ENCODE data around the gene NFKBIA.
A peak's percentile ranks its signal among the peaks of the same experiment; 100 is the strongest.
"Not testable (repeated sequence)": the region's sequence is repeated elsewhere in the genome, so short reads cannot be mapped to it uniquely, and the experiment has no call there.

The NFKBIA gene

GRCh38 chr14:35389315-35389667 lies 15.3 kb downstream of the NFKBIA start:
- DNase-seq = no peak

GRCh38 chr14:35388656-35389314 lies 15.8 kb downstream of the NFKBIA start:
- DNase-seq = no peak

DNA sequence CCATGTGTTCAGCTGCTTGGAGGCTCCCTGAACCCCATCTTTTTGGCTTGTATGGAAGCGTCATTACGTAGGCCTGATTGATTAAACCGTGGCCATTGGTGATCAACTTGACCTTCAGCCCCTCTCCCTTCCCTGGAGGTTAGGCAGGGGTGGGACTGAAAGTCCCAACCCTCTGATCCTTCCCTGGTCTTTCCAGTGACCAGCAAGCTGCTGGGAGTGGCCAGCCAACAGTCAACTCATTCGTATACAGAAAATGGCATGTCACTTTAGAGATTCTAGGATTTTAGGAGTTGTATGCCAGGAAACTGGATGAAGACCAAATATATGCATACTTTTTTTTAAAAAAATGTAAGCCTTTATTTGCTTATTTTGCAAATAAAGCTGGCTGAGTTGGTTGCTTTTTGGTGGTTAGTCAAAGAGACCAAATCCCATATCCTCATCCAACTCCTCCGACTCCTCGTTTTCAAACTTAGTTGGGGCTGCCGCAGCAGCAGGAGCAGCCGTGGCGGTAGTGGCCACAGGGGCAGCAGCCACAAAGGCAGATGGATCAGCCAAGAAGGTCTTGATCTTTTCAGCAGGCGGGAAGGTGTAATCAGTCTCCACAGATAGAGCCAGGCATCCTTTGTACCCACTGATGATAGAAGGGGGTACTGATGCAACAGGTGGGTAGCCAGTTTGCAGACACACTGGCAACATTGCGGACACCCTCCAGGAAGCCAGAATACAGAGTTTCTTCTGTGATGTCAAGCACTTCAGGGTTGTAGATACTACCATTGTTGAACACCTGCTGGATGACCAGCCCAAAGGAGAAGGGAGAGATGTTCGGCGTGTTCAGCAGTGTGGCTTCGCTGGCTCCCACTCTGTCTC lies 16.6 kb downstream of the NFKBIA start:
- no peak for DNase-seq

DNA sequence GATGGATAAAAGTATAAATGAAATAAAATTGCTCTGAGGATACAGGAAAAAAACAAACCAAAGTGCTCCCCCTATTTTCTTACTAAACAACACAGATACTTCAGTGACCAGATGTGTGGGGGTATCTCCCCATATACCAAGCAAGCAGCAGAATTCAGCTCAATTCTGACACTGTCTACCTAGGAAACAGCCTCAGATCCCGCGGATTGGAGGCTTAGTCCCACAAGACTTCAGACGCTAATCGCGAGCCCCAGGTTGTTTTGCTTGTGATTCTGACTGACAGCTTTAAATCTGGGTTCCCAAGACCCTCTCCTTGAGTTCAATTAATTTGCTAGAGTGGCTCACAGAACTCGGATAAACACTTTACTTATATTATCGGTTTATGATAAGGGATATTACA lies 17.3 kb downstream of the NFKBIA start:
- no peak for DNase-seq

DNA sequence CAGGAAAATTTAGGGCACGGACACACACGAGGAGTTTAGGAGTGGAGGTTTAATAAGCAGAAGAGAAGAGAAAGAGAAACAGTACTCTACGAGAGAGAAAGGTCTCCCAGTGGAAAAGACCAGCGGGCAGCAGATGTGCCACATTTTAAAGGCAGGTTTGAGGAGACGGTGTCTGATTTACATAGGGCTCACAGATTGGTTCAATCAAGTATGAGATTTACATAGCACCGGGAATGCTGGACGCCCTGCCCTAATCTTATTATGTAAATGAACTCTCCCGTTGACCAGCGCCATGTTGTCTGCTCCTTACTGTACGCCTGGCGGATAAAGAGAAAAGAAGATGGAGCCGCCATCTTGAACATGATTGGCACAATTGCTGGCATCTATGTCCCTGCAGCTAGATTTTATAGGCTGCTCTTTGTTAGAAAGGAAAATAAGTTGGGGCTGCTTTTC lies 17.9 kb downstream of the NFKBIA start:
- DNase-seq = no peak

DNA sequence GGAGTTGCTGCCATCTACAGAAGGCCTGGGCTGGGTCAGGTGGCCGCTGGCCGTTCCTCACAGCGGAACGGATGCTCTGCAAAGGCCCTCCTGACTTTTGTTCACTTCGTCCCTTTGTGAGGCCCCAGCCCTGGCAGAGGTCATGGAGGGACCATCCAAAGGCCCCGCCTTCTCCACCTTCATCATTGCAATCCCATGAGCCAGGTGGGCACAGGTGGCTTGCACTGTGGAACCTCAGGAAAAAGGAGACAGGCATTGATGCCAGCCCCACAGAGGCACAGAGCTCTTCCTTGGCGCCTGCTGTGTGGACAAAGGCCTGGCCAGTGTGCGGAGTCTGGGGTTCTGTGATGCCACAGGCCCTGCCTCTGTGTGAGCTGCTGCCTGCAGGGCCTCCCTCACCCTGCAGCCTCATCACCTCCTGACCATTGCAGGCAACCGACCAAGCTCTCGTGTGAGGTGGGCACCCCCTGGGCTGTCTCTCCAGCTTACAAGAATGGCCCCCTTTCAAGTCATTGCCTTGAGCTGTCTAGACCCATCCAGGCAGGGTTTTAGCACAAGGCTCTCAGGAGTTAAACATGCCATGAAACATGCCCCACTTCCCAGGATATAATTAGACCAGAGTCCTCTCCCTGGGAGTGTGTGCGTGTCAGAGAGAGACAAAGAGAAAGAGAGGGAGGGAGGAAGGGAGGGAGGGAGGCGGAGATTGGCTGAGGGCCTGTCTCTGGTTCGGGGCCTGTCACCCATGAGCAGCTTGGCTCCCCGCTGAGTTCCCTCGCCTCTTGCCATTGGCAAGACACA lies 19.3 kb downstream of the NFKBIA start:
- DNase-seq = no peak

- DNase-seq = no peak
Measured at GRCh38 chr14:35384455-35385041, 20.0 kb downstream of the NFKBIA start.

DNA sequence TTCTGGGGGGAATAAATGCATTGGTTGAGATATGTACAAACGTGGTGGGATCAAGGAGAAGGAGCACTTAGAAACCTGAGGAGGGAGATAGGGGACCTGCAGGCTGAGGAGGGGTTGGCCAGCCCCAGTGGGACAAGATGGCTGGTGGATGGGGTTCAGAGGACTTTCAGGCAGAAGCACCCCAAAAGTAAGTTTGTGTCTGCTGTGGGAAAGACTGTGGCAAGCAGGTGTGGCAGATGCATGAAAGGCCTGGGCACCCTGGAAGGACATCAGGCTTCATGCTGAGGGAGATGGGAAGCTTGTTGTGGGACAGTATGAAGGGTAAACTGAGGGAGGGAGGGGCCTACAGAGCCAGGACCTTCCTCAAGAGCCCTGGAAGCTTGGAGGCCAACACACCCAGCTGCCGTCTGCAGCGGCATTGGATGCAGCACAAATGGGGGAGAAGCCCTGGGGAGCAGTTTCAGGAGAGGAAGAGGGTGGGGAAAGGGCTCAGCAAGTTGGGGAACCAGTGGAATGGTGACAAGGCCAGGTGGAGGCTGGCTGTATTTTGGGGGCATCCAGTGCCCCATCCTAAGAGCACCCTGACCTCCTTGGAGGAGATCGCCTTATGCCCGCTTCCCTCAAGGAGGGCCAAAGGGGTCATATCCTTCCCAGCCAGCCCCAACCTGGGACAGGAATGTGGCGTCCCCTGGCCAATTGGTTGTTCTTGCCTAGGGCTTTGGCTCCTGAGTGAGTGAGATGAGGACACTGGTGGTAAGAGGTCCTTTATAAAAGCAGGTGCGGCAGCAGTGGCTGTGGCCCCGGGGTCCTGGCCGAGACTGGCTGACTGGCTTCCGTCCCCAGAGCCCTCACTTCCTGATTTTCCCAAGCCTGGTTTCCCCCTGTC lies 20.7 kb downstream of the NFKBIA start:
- DNase-seq = no peak

GRCh38 chr14:35380794-35381193 lies 23.8 kb downstream of the NFKBIA start:
- no peak for DNase-seq

- DNase-seq = not testable (repeated sequence)
Measured at GRCh38 chr14:35379234-35379933, 25.2 kb downstream of the NFKBIA start.

DNA sequence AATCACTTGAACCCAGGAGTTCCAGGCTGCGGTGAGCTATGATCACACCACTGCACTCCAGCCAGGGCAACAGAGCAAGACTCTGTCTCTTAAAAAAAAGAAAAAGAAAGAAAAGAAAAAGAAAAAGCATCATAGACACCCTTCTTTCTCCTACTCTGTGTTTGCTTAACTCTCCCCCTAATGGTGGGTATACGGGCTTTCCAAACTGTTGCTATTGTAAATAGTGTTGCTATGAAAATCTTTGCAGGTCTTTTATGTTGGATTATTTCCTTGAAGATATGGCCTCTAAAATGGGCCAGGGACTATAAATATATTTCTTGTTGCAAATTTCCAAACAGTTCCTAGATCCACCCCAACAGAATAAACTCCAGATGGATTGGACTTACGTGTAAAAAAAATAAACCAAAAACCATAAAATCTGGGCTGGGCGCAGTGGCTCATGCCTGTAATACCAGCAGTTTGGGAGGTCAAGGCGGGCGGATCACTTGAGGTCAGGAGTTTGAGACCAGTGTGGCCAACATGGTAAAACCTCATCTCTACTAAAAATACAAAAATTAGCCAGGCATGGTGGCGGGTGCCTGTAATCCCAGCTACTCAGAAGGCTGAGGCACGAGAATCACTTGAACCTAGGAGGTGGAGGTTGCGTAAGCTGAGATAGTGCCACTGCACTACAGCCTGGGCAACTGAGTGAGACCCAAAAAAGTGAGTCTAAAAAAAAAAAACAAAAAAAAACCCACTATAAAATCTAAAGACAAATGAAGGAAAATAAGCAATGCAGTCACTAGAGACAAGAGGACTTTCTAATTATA lies 25.9 kb downstream of the NFKBIA start:
- DNase-seq = no peak

- DNase-seq = peak; percentile 91 to 98
Measured at GRCh38 chr14:35375558-35376025, 29.0 kb downstream of the NFKBIA start.

DNA sequence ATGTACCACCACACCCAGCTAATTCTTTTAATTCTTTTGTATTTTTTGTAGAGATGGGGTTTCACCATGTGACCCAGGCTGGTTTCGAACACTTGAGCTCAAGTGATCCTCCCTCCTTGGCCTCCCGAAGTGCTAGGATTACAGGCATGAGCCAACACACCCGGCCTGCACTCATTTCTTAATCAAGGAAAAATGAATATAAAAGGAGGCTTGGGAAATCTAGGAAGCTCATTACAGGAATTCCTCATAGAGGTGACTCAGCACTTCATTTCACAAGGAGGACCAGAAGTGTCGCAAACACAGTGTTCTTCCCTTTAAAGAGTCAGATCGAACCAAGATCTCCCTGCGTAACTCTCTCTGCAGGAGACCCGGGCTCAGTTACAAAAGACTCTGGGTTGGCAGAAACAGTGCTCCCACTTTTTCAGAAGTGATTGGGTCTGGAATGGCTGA lies 30.3 kb downstream of the NFKBIA start:
- DNase-seq = peak; percentile 99 to 100

GRCh38 chr14:35373208-35373607 lies 31.3 kb downstream of the NFKBIA start:
- not testable (repeated sequence) for DNase-seq

DNA sequence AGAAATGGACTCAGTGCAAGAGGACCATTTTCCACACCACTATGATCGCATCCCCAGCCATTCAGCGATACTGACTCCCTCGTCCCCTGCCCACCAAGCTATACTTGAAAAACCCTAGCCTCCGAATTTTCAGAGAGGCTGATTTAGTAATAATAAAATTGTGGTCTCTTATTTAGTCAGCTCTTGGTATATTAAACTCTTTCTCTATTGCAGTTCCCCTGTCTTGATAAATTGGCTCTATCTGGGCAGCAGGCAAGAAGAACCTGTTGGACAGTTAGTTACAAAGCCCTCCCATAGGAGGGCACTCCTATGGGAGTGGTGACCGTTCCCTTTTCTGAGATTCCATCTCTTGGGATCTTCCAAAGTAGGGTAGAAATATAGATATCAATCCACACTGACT lies 33.6 kb downstream of the NFKBIA start:
- DNase-seq = no peak

DNA sequence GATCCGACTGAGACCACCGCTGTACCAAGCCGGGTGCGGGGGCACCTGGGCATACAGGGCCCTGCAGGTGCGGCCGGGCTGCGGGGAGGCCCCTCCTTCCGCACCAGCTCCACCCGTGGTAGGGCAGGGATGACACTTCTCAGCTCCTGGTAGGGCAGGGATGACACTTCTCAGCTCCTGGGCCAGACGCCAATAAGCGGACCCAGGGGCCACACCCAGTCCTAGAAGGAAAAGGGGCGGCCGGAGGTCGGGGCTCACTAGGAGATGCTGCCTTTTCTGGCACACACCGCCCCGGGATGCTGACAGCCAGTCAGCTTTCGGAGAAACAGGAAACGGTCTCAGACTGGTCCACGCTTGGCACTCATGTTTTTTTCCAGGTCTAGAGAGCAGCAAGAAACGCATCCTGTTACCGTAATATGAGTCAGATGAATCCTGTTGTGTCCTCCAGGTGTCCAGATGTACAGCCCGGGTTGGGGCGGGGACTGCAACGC lies 34.8 kb downstream of the NFKBIA start:
- no peak for DNase-seq

DNA sequence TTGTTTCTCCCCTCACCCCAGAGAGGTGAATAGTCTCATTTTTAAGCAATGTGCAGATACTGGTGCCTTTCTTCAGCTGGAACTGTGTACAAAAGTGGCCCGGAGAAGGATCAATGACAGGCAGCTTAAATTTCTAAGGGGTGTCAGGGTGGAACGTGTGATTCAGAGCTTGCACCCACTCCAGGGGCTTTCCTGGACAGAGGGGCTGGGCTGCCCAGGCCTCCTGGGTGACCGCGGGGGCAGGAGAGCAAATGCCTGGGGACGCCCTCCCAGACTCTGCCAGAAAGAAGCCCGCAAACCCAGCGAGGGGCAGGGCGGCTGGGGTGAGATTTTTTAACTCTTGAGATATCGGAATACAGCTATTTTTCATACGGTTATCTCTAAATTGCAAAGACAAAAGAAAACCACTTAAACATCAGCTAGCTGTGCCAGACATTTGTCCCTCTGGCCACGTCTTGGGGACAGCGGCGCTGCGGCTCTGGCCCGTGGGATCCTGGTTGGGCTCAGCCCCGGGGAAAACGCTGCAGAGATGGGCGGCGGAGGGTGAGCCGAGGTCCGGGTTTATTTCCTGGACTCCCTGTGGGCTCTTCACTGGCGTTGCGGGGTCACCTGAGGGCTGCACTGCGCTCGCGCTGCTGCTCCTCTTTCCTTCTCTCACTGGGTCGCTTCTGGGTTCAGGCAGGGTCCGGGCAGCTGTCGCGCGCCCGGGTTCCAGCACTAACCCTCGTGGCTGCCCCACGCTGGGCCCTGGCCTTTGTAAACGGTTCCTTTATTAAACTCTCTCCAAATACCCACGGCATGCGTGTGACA lies 35.8 kb downstream of the NFKBIA start:
- DNase-seq = peak in 1 of 2 donors; percentile 63

- no peak for DNase-seq
Measured at GRCh38 chr14:35368139-35368460, 36.4 kb downstream of the NFKBIA start.

DNA sequence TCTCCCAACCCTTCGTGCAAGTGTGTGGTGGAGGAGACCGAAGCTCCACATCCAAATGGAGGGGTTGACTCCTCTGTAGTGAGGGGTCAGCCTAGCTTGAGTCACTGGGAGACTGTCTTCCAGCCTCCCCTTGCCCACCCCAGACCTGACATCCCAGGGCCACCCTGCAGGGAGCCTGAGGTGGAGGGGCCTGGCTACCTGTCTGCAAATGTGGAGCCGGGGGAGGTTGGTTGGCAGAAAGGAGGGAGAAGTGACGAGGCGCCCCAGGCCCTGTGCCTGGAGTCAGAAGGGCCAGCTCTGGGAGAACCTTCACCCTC lies 37.5 kb downstream of the NFKBIA start:
- no peak for DNase-seq

Data from inflammatory macrophage treated with lipopolysaccharide for 1 hour (primary cell).